ENCODE results near the gene FTSJ3.

DNA sequence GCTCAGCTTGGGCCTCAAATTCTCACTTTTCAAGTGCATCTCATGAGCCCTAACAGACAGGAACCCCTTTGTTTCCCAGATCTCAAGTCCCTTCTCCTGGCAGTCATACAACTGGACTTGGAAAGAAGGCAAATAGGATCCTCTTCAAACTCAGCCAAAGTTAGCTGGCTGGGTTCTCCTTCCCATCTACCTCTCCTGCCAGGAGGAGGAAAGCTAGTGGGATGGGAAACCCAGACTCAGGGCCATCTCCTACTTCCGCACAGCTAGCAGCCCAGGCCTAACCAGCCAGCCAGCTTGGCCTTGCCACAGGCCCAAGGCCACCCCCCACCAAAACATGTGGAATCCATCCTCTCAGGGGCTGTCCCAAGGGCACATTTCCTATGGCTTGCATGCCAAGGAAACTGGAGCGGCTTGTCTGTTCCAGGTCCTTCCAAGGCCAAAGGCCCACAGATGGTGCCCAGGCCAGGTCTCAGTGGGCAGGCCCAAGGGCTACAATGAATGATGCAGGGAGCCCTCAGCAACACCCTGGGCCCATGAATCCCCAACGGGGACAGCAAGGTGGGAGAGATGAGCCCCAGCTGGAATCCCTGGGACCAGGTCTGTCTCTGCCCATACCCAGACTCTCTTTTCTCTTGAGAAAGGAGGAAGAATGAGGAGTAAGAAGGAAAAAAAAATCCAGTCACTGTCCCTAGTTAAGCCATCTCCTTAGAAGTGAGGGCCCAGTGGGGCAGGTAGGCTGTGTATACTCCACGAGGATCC, 13.3 kb upstream of the FTSJ3 start:
- TF ChIP-seq EZH2phosphoT487 (IDR thresholded peaks at IDR 0.05; ENCODE audit: insufficient read depth, low read depth) = no peak
- TF ChIP-seq EZH2 (IDR thresholded peaks at IDR 0.05; ENCODE audit: insufficient read depth, poor library complexity, severe bottlenecking) = no peak
